Ecto neural progenitor cell (in vitro differentiated cells): ENCODE measurements around the gene ATE1.
A peak's percentile ranks its signal among the peaks of the same experiment; 100 is the strongest.
"Not testable (repeated sequence)": the region's sequence is repeated elsewhere in the genome, so short reads cannot be mapped to it uniquely, and the experiment has no call there.

Source experiments
- DNase-seq: peaks from one replicate; pipeline ENCODE4 v3.0.0-alpha.2; 2018; ENCODE audit warnings: low spot score

Gene ATE1

GRCh38 chr10:121929585-121930267, 1.9 kb upstream of the ATE1 start:
- not testable (repeated sequence) for DNase-seq

- no peak for DNase-seq
These were observed 675 bp upstream of the ATE1 start for GRCh38 chr10:121928528-121928884.

- DNase-seq, result no peak
These were observed 452 bp downstream of the ATE1 start for GRCh38 chr10:121927318-121927840.

- no peak for DNase-seq
These were observed 1.0 kb downstream of the ATE1 start for GRCh38 chr10:121926671-121927317.

- DNase-seq, result no peak
These were observed 1.7 kb downstream of the ATE1 start for GRCh38 chr10:121926157-121926556.

- no peak for DNase-seq
These were observed 6.4 kb downstream of the ATE1 start for GRCh38 chr10:121921238-121921931.

- no peak for DNase-seq
These were observed 8.2 kb downstream of the ATE1 start for GRCh38 chr10:121919666-121920065.

- not testable (repeated sequence) for DNase-seq
These were observed 9.0 kb downstream of the ATE1 start for GRCh38 chr10:121918800-121919199.

- no peak for DNase-seq
These were observed 13.2 kb downstream of the ATE1 start for GRCh38 chr10:121914661-121915060.

- no peak for DNase-seq
These were observed 16.5 kb downstream of the ATE1 start for GRCh38 chr10:121911421-121911697.

- DNase-seq, result no peak
These were observed 17.0 kb downstream of the ATE1 start for GRCh38 chr10:121910673-121911420.

- DNase-seq, result no peak
These were observed 22.9 kb downstream of the ATE1 start for GRCh38 chr10:121904888-121905287.

- DNase-seq, result no peak
These were observed 27.2 kb downstream of the ATE1 start for GRCh38 chr10:121900443-121901174.

- no peak for DNase-seq
These were observed 28.1 kb downstream of the ATE1 start for GRCh38 chr10:121899727-121900126.

- no peak for DNase-seq
These were observed 36.7 kb downstream of the ATE1 start for GRCh38 chr10:121891103-121891502.

- DNase-seq, result no peak
These were observed 38.6 kb downstream of the ATE1 start for GRCh38 chr10:121889212-121889611.

GRCh38 chr10:121886997-121887622, 40.7 kb downstream of the ATE1 start:
- peak; percentile 74 for DNase-seq

GRCh38 chr10:121886181-121886580, 41.6 kb downstream of the ATE1 start:
- DNase-seq, result no peak

GRCh38 chr10:121880895-121881294, 46.9 kb downstream of the ATE1 start:
- DNase-seq, result no peak

GRCh38 chr10:121879476-121879875, 48.4 kb downstream of the ATE1 start:
- no peak for DNase-seq

GRCh38 chr10:121873236-121873635, 54.6 kb downstream of the ATE1 start:
- no peak for DNase-seq
